NK-92 (cell line): ENCODE measurements around the gene KRTAP12-4.
"Not testable (repeated sequence)": the region's sequence is repeated elsewhere in the genome, so short reads cannot be mapped to it uniquely, and the experiment has no call there.

ENCODE experiments used
- DNase-seq: peaks from one replicate; lab custom pipeline; 2025; ENCODE audit not compliant: unreplicated experiment; lab: John Stamatoyannopoulos, UW

The KRTAP12-4 gene

DNA sequence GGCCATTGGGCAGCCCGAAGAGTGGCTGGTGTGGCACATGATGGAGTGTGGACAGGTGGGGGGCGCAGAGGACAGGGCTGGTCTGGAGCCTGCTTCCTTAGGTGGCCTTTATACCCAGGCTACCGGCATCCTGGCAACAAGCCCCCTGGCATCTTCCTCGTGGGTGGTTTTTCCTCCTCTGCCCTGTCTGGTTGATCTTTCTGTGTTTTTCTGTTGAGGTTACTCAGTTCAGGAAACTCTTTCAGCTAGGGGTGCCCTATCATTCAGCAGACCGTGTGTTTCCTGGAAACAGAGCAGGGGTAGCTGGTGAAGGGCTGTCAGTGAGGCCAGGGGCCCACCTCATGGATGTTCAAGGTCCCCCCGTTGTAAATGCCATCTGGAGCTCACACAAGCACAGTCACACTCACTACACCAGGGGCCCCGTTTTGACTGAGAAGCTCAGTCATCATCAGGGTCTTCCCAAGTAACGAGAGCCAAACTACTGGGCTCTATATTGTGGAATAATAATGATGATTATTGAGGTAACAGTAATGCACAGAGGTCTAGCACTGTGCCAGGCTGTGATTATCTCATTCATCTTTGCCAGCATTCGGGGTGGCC, at the start of gene KRTAP12-4:
Gene KRTAP12-4, minus strand, starts transcription at position 84 of the 600 bp plus-strand sequence. Its CDS starts 45 bp downstream, at position 39.
- DNase-seq, result no peak

DNA sequence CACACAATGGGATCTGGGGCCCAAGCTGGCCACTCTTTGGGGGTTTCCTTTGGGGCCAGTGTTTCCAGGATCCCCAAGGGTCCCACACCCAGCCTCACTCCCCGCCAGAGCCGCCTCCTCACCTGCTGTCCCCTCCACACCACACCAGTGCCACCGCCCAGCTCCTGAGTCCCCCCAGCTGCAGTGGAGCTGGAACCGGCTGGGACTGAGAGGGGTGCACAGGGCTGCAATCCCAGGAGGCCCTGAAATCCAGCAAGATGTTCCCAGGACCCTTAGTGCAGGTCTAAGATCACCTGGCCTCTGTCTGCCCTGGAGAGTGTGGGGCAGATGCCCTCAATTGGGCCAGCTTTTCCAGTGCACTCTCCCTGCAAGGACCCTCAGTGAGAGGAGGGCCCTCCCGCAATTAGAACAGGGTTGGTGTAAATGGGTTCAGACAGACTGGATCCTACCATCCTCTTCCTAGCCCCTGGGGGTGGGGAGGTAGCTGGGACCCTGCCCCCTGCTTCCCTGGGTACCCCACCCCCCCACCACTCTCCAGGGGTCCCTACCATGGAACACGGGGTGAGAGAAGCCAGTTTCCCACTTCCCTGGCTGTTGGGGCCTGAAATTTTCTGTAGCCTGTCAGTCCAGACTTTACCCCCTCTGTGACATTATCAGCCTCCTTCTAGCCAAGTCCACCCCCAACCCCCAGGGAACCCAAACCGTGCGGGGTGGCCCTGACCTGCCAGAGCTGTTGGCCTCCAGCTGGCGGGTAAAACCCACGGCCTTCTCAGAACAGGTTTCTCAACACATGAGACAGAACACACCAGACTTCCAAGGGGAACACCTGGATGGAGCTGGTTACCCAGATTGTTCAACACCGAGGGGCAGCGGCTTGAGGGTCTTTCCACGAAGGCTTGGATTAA, 49.5 kb upstream of the KRTAP12-4 start:
- no peak for DNase-seq

- no peak for DNase-seq
Observed at GRCh38 chr21:44702973-44703730, 48.7 kb upstream of the KRTAP12-4 start.

DNA sequence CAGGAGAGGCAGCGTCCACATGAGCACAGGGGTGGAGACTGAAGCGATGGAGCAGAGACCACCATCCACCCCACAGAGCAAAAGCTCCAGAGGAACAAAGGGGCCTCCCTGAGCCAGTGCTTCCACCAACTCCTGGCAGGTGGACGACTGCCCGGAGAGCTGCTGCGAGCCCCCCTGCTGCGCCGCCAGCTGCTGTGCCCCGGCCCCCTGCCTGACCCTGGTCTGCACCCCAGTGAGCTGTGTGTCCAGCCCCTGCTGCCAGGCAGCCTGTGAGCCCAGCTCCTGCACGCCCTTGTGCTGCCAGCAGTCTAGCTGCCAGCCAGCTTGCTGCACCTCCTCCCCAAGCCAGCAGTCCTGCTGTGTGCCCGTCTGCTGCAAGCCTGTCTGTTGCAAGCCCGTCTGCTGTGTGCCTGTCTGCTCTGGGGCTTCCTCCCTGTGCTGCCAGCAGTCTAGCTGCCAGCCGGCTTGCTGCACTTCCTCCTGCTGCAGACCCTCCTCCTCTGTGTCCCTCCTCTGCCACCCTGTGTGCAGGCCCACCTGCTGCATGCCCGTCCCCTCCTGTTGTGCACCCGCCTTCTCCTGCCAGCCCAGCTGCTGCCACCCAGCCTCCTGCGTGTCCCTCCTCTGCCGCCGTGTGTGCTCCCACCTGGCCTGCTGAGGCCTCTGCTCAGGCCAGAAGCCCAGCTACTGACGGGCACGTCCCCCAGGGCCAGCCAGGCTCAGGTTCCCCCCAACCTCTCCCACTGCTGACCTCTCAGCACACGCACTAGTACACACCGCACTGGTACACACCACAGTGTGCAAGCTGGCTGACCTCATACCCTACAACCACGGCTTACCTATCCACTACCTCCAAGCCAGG, 47.9 kb upstream of the KRTAP12-4 start:
- no peak for DNase-seq

- no peak for DNase-seq
Observed at GRCh38 chr21:44701541-44701940, 47.1 kb upstream of the KRTAP12-4 start.

GRCh38 chr21:44701023-44701400, 46.6 kb upstream of the KRTAP12-4 start:
- no peak for DNase-seq

DNA sequence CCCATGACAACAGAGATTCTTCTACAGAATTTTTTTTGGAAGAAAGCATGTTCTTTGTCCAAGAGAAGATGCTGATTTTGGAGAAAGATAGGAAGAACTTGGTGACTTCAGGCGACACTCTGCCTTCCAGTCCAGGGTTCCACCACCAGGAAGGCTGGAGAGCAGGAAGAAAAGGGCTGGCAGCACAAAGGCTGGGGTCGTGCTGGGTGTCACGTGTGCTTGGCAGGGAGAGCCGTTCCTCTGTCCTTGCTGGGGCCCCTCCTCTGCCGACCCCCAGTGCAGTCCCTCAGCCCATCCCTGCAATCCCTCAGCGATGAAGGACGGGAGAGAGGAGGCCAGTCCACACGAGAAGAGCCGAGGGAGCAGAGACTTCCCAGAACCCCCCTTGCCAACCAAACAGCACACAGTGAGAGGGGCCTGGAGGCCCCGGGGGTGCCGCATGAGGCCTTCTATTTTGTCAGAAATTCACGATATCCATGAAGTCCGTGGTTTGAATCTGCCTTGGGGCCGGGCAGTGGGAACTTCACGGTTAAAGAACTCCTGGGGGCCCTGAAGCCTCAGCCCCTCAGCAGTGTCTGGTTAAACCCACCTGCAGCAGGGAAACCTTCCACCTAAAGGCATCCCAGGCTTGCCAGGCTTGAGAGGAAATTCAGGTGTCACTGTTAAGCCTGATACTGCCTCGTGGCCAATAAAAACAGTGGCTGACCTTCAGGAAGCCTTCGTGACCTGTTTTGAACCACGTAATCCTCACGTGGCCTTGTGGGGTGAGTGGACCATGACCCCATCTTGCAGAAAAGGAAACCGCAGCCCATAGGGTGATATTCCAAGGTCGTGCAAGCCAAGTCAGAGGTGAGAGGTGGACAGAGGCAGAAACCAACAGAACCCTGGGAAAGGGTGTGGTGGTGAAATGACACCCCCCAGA, 45.9 kb upstream of the KRTAP12-4 start:
- DNase-seq, result no peak

GRCh38 chr21:44699502-44700001, 45.1 kb upstream of the KRTAP12-4 start:
- no peak for DNase-seq

DNA sequence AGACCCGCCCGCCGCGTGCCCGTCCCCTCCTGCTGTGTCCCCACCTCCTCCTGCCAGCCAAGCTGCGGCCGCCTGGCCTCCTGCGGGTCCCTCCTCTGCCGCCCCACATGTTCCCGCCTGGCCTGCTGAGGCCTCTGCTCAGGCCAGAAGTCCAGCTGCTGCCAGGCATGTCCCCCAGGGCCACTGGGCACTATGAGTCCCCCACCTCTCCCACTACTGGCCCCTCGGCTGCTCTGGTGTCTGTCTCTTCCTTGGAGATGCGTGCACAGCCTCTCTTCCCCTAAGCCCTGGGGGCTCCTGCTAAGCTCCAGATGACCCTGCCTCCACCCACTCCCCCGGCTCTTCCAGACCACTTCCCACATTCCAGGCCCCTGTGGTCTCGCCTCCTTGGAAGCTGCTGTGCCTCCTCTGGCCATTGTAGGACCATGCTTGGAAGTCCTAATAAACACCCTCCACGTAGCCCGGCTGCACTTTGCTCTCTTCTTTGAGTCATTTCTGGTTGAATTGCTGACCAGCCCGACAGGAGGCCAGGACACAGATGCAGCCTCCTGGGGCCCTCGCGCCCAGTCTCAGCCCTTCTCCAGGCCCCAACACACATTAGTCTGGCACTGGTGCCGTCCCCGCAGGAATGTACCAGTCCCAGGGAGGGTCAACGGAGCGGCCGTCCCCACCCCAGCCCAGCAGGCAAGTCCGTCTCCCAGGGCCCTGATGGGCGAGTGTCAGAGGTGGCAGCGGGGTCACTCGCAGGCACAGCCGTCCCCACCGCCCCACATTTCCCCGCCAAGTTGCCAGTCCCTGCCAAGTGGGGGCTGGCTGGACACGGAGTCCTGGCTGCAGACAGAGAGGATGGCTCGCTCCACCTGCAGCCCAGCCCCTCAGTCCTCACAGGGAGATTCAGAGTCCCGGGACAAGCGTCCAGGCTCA, 43.6 kb upstream of the KRTAP12-4 start:
- DNase-seq, result no peak

DNA sequence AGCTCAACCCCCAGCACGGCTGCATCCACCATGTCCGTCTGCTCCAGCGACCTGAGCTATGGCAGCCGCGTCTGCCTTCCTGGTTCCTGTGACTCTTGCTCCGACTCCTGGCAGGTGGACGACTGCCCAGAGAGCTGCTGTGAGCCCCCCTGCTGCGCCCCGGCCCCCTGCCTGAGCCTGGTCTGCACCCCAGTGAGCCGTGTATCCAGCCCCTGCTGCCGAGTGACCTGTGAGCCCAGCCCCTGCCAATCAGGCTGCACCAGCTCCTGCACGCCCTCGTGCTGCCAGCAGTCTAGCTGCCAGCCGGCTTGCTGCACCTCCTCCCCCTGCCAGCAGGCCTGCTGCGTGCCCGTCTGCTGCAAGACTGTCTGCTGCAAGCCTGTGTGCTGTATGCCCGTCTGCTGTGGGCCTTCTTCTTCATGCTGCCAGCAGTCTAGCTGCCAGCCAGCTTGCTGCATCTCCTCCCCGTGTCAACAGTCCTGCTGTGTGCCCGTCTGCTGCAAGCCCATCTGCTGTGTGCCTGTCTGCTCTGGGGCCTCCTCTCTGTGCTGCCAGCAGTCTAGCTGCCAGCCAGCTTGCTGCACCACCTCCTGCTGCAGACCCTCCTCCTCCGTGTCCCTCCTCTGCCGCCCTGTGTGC, 42.8 kb upstream of the KRTAP12-4 start, which contains the start of gene KRTAP10-12:
Gene KRTAP10-12, plus strand, starts transcription at position 1 of the 639 bp plus-strand sequence. Its CDS starts 30 bp downstream, at position 31.
- not testable (repeated sequence) for DNase-seq

DNA sequence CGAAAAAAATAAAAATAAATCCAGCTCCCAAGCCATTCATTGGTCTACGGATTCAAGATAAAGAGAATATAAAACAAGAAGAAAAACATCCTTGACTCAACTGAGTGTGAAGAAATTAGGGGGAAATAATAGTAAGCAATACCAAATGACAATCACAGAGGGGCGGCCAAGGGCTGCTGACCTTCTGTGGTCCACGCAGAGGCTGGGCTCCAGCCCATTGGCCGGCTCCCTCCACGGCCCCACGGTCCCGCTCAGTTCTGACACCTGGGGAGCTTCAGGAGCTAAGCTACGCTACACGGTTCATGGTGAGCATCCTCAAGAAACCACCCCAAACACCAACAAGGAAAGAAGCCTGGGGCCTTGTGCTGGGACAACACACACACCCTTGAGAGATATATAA, 42.1 kb upstream of the KRTAP12-4 start:
- no peak for DNase-seq

DNA sequence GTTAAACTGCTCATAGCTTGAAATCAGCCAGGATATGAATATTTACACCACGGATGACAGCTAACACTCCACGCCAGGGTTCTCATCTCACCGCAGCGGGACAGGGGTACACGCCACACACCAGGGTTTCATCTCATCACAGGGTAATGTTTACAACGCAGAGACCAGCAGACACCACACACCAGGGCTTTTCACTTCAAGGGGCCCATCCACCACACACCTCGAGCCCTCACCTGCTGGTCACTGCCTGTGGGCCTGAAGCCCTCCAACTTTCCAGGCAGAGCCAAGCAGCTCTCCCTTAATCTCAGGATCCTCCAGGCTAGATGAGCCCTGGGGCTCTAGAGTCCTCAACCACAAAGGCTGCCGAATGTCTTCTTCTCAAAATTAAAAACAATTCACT, 41.2 kb upstream of the KRTAP12-4 start:
- no peak for DNase-seq

- no peak for DNase-seq
Observed at GRCh38 chr21:44695184-44695583, 40.7 kb upstream of the KRTAP12-4 start.

DNA sequence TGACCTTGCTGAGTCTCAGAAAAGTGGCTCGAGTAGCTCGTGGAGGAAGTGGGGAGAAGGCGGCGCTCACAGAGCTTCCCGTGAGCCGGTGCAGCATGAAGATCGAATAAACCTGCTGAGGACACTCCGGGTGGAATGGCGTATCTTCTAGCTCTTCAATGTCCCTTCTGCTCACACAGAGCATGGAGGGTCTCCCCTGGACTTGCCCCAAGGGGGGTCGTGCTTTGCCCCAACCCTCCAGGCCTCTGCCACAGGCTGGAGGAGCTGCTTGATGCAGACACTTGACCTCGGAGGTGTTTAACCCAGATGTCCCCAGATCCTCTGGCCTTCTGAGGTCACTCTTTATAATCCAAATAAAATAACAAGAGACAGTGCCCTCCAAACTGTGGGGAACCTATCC, 40.3 kb upstream of the KRTAP12-4 start:
- DNase-seq, result no peak

DNA sequence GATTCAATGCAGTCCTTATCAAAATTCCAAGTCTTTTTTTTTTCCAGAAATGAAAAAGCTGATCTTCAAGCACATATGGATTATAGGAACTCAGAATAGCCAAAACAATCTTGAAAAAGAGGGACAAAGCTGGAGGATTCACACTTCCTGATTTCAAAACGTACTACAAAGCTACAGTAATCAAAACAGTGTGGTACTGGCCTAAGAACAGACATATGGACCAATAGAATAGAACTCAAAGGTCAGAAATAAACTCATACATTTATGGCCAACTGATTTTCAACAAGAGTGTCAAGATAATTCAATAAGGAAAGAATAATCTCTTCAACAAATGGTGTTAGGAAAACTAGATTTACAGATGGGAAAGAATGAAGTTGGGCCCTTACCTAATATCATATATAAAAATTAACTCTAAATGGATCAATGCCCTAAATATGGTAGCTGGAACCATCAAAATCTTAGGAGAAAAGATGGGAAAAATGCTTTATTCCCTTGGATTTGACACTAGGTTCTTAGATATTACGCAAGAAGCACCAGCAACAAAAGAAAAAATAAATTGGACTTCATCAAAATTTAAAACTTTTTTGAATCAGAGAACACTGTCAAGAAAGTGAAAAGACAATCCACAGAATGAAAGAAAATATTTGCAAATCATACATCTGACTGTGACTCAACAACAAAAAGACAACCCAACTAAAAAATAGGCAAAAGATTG, 38.5 kb upstream of the KRTAP12-4 start:
- DNase-seq, result no peak

DNA sequence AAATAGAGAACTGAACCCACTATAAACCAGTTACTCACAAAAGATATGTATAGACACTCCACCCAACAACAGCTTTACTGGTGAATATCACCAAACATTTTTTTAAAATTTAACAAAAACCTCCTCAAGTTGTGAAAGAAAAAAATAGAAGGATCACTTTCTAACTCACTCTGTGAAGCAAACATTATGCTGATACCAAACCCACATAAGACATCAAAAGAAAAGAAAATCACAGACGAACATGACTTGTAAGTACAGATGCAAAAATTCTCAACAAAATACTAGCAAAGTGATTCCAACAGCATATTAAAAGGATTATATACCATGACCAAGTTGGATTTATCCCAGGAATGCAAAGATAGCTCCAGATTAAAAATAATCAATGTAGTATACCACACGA, 37.2 kb upstream of the KRTAP12-4 start:
- DNase-seq, result no peak

- DNase-seq, result not testable (repeated sequence)
Observed at GRCh38 chr21:44689740-44690139, 35.3 kb upstream of the KRTAP12-4 start.
